PFSK-1 (cell line): Measurements from ENCODE around the gene NAP1L4.

Source experiments
- POLR2AphosphoS5 ChIP-seq: IDR thresholded peaks from 2 replicates; pipeline ENCODE4 v1.6.1; 2012; ENCODE audit warnings: low read depth, mild to moderate bottlenecking, control low read depth, low read length, moderate library complexity
- SIN3A ChIP-seq: IDR thresholded peaks from 2 replicates; pipeline ENCODE4 v1.6.1; 2012; ENCODE audit warnings: mild to moderate bottlenecking, low read length, moderate library complexity, borderline replicate concordance; ENCODE audit not compliant: insufficient read depth
- TAF1 ChIP-seq: IDR thresholded peaks from 2 replicates; pipeline ENCODE4 v1.6.1; 2012; ENCODE audit warnings: low read length, control low read depth, borderline replicate concordance; ENCODE audit not compliant: insufficient read depth

GRCh38 chr11:2915473-2915872 is 76.7 kb downstream of the NAP1L4 start:
- TF ChIP-seq TAF1 (no peak), POLR2AphosphoS5 (no peak), SIN3A (no peak)
